Mesendoderm (in vitro differentiated cells): ENCODE measurements around the gene PCDHGA9.
"Not testable (repeated sequence)": the region's sequence is repeated elsewhere in the genome, so short reads cannot be mapped to it uniquely, and the experiment has no call there.

Experiments used
- DNase-seq: peaks from one replicate; pipeline ENCODE4 v3.0.0; 2013
- H2AK5ac ChIP-seq: 2 replicates; pipeline ENCODE4 v1.6.1; 2013; ENCODE audit warnings: low read length, inconsistent platforms
- H2BK120ac ChIP-seq: 2 replicates; pipeline ENCODE4 v1.6.1; 2013; ENCODE audit warnings: low read depth, mild to moderate bottlenecking, low read length, moderate library complexity, mixed read lengths
- H2BK15ac ChIP-seq: replicated peaks from 2 replicates; pipeline ENCODE4 v1.6.1; 2013; ENCODE audit warnings: low read depth, mild to moderate bottlenecking, moderate library complexity
- H2BK5ac ChIP-seq: 2 replicates; pipeline ENCODE4 v1.6.1; 2013; ENCODE audit warnings: low read length, inconsistent platforms
- H3K18ac ChIP-seq: 2 replicates; pipeline ENCODE4 v1.6.1; 2013; ENCODE audit warnings: mild to moderate bottlenecking, low read length, mixed read lengths
- H3K23ac ChIP-seq: one replicate; pipeline ENCODE4 v1.6.1; 2013; ENCODE audit warnings: low read length
- H3K27ac ChIP-seq: 2 replicates; pipeline ENCODE4 v1.5.1; 2013; ENCODE audit warnings: low read depth, mild to moderate bottlenecking, inconsistent platforms, low read length, moderate library complexity
- H3K27me3 ChIP-seq: 2 replicates; pipeline ENCODE4 v1.6.1; 2013; ENCODE audit warnings: low read length, control low read depth, mild to moderate bottlenecking, inconsistent platforms; ENCODE audit not compliant: insufficient read depth, poor library complexity
- H3K36me3 ChIP-seq: 2 replicates; pipeline ENCODE4 v1.6.1; 2013; ENCODE audit warnings: low read length, inconsistent platforms; ENCODE audit not compliant: control insufficient read depth, insufficient read depth
- H3K4ac ChIP-seq: one replicate; pipeline ENCODE4 v1.6.1; 2013; ENCODE audit warnings: low read depth, mild to moderate bottlenecking, low read length, moderate library complexity
- H3K4me1 ChIP-seq: 2 replicates; pipeline ENCODE4 v1.6.1; 2013; ENCODE audit warnings: low read depth, low read length, inconsistent platforms; ENCODE audit not compliant: control insufficient read depth
- H3K4me2 ChIP-seq: 2 replicates; pipeline ENCODE4 v1.6.1; 2013; ENCODE audit warnings: low read length
- H3K4me3 ChIP-seq: 2 replicates; pipeline ENCODE4 v1.5.1; 2013; ENCODE audit warnings: mild to moderate bottlenecking, low read length
- H3K56ac ChIP-seq: one replicate; pipeline ENCODE4 v1.6.1; 2013; ENCODE audit warnings: low read length
- H3K79me1 ChIP-seq: 2 replicates; pipeline ENCODE4 v1.6.1; 2013; ENCODE audit warnings: low read length, inconsistent platforms
- H3K79me2 ChIP-seq: 2 replicates; pipeline ENCODE4 v1.6.1; 2013; ENCODE audit warnings: mild to moderate bottlenecking, low read length; ENCODE audit not compliant: control insufficient read depth, insufficient read depth
- H3K9ac ChIP-seq: 2 replicates; pipeline ENCODE4 v1.6.1; 2013; ENCODE audit warnings: low read length, inconsistent platforms
- H4K5ac ChIP-seq: one replicate; pipeline ENCODE4 v1.6.1; 2013; ENCODE audit warnings: low read length
- H4K8ac ChIP-seq: one replicate; pipeline ENCODE4 v1.6.1; 2013; ENCODE audit warnings: low read depth, mild to moderate bottlenecking, control low read depth, low read length, moderate library complexity
- WGBS: extraction: QIAGEN DNeasy Blood & Tissue Kit; methylation state at CpG from one replicate; pipeline ENCODE4 v1.1.7; 2013; ENCODE audit warnings: low lambda C conversion rate, missing lambda C conversion rate; ENCODE audit not compliant: insufficient coverage; ENCODE audit errors: extremely low coverage; 5-methylcytosine and 5-hydroxymethylcytosine counted together

Gene PCDHGA9

GRCh38 chr5:141369994-141370848 lies 32.4 kb upstream of the PCDHGA9 start, which contains the start of gene PCDHGB3:
Gene PCDHGB3 (plus strand): TSS chr5:141370242. CDS start chr5:141370395, 153 bp downstream.
- no peaks in the 10 kb centered on the region for H3K79me1 ChIP-seq
- no peak within 1 kb of the TSS for H4K8ac ChIP-seq
- H3K36me3 ChIP-seq, result no peaks in the 10 kb centered on the region
- no peaks in the 10 kb centered on the region for H3K79me2 ChIP-seq
- H3K4me3 ChIP-seq, result no peak within 1 kb of the TSS
- no peak within 1 kb of the TSS for H3K9ac ChIP-seq
- H3K27me3 ChIP-seq, result no peaks in the 10 kb centered on the region
- no peak within 1 kb of the TSS for H2BK15ac ChIP-seq
- H2BK120ac ChIP-seq, result no peak within 1 kb of the TSS
- H3K4me2 ChIP-seq, result no peak within 1 kb of the TSS
- no peak within 1 kb of the TSS for H3K23ac ChIP-seq
- H4K5ac ChIP-seq, result no peak within 1 kb of the TSS
- H3K4ac ChIP-seq, result no peak within 1 kb of the TSS
- no CpG with 5 or more reads among the region's 32 CpGs for WGBS
- no peak for DNase-seq
- no peaks in the 10 kb centered on the region for H3K4me1 ChIP-seq
- no peak within 1 kb of the TSS for H3K27ac ChIP-seq
- no peak within 1 kb of the TSS for H3K56ac ChIP-seq
- H3K18ac ChIP-seq, result no peak within 1 kb of the TSS
- no peak within 1 kb of the TSS for H2AK5ac ChIP-seq
- no peak within 1 kb of the TSS for H2BK5ac ChIP-seq

- no CpG with 5 or more reads among the region's 69 CpGs for WGBS
- no peak overlapping the region for H4K8ac ChIP-seq
- no peak overlapping the region for H4K5ac ChIP-seq
- no peaks in the 10 kb centered on the region for H3K79me2 ChIP-seq
- no peak overlapping the region for H3K4me3 ChIP-seq
- no peak overlapping the region for H3K27ac ChIP-seq
- H3K4me1 ChIP-seq, result no peaks in the 10 kb centered on the region
- no peak overlapping the region for H3K56ac ChIP-seq
- no peaks in the 10 kb centered on the region for H3K27me3 ChIP-seq
- H3K9ac ChIP-seq, result no peak overlapping the region
- H3K4ac ChIP-seq, result no peak overlapping the region
- H3K79me1 ChIP-seq, result no peaks in the 10 kb centered on the region
- H3K4me2 ChIP-seq, result no peak overlapping the region
- H2AK5ac ChIP-seq, result no peak overlapping the region
- H3K23ac ChIP-seq, result no peak overlapping the region
- no peak overlapping the region for H2BK5ac ChIP-seq
- DNase-seq, result no peak
- H3K36me3 ChIP-seq, result no peaks in the 10 kb centered on the region
- H2BK120ac ChIP-seq, result no peak overlapping the region
- H3K18ac ChIP-seq, result no peak overlapping the region
- H2BK15ac ChIP-seq, result no peak overlapping the region
Observed at GRCh38 chr5:141371572-141372475, 30.8 kb upstream of the PCDHGA9 start.

GRCh38 chr5:141373673-141374317 lies 28.8 kb upstream of the PCDHGA9 start, which contains the start of gene PCDHGA6:
Gene PCDHGA6 (plus strand): TSS chr5:141373891. CDS start chr5:141374084, 193 bp downstream.
- H3K27me3 ChIP-seq, result no peaks in the 10 kb centered on the region
- no peak within 1 kb of the TSS for H2BK120ac ChIP-seq
- no peak for DNase-seq
- H3K4ac ChIP-seq, result no peak within 1 kb of the TSS
- H3K79me2 ChIP-seq, result no peaks in the 10 kb centered on the region
- H3K23ac ChIP-seq, result no peak within 1 kb of the TSS
- H3K4me2 ChIP-seq, result no peak within 1 kb of the TSS
- no peak within 1 kb of the TSS for H3K18ac ChIP-seq
- no peak within 1 kb of the TSS for H2BK15ac ChIP-seq
- H3K56ac ChIP-seq, result no peak within 1 kb of the TSS
- no peak within 1 kb of the TSS for H4K5ac ChIP-seq
- no peak within 1 kb of the TSS for H2BK5ac ChIP-seq
- WGBS, result no CpG with 5 or more reads among the region's 27 CpGs
- H3K79me1 ChIP-seq, result no peaks in the 10 kb centered on the region
- no peak within 1 kb of the TSS for H2AK5ac ChIP-seq
- no peaks in the 10 kb centered on the region for H3K36me3 ChIP-seq
- no peaks in the 10 kb centered on the region for H3K4me1 ChIP-seq
- no peak within 1 kb of the TSS for H4K8ac ChIP-seq
- H3K4me3 ChIP-seq, result no peak within 1 kb of the TSS
- H3K9ac ChIP-seq, result no peak within 1 kb of the TSS
- no peak within 1 kb of the TSS for H3K27ac ChIP-seq

- Histone ChIP-seq H3K23ac (no peak overlapping the region), H3K36me3 (no peaks in the 10 kb centered on the region), H2BK120ac (no peak overlapping the region), H2AK5ac (no peak overlapping the region), H3K4ac (no peak overlapping the region), H4K5ac (no peak overlapping the region), H3K27ac (no peak overlapping the region), H4K8ac (no peak overlapping the region), H3K79me1 (no peaks in the 10 kb centered on the region), H3K9ac (no peak overlapping the region), H3K56ac (no peak overlapping the region), H3K4me2 (no peak overlapping the region), H3K27me3 (no peaks in the 10 kb centered on the region), H2BK15ac (no peak overlapping the region), H3K4me1 (no peaks in the 10 kb centered on the region), H3K79me2 (no peaks in the 10 kb centered on the region), H2BK5ac (no peak overlapping the region), H3K4me3 (no peak overlapping the region), H3K18ac (no peak overlapping the region)
- no CpG with 5 or more reads among the region's 14 CpGs for WGBS
- no peak for DNase-seq
Observed at GRCh38 chr5:141374627-141375026, 28.0 kb upstream of the PCDHGA9 start.

- H4K8ac ChIP-seq, result not testable (repeated sequence)
Observed at GRCh38 chr5:141375444-141376155, 27.0 kb upstream of the PCDHGA9 start.

More at GRCh38 chr5:141375444-141376155, 27.0 kb upstream of the PCDHGA9 start:
- not testable (repeated sequence) for H3K9ac ChIP-seq, H4K5ac ChIP-seq, H3K4me1 ChIP-seq, H3K79me1 ChIP-seq, H2BK120ac ChIP-seq, H3K18ac ChIP-seq, H3K23ac ChIP-seq, H3K4ac ChIP-seq, H3K79me2 ChIP-seq, H2BK5ac ChIP-seq, H3K4me2 ChIP-seq, H3K4me3 ChIP-seq, H3K36me3 ChIP-seq, H2BK15ac ChIP-seq, H3K56ac ChIP-seq, DNase-seq, H2AK5ac ChIP-seq, H3K27ac ChIP-seq, H3K27me3 ChIP-seq
- WGBS, result no CpG with 5 or more reads among the region's 48 CpGs
